ENCODE data around the gene SOWAHA.

DNA sequence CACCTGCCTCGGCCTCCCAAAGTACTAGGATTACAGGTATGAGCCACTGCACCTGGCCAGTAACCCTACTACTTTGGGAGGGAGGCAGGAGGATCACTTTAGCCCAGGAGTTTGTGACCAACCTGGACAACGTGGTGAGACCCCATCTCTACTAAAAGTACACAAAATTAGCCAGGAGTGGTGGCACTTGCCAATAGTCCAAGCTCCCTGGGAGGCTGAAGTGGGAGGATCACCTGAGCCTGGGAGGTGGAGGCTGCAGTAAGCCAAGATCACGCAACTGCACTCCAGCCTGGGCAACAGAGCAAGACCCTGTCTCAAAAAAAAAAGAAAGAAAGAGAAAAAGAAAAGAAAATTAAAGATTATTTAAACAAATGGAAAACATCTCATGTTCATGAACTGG is 42.9 kb downstream of the SOWAHA start:
- TF ChIP-seq CTCF (conservative IDR thresholded peaks at IDR 0.05; ENCODE audit: low read depth, low read length) = no peak
- no peak for TF ChIP-seq EZH2 (IDR thresholded peaks at IDR 0.05; ENCODE audit: borderline replicate concordance, low read depth, low read length, poor library complexity, severe bottlenecking)

Data from A673 (cell line).